GM21526 (cell line): ENCODE results near the gene LSM14A.
"Not testable (repeated sequence)": the region's sequence is repeated elsewhere in the genome, so short reads cannot be mapped to it uniquely, and the experiment has no call there.

ENCODE experiments used
- ATAC-seq: cut with Tn5 transposase; IDR thresholded peaks from one replicate; pipeline ENCODE4 v1.9.1; 2021; ENCODE audit warnings: moderate library complexity; ENCODE audit not compliant: unreplicated experiment, low FRiP score

The LSM14A gene

DNA sequence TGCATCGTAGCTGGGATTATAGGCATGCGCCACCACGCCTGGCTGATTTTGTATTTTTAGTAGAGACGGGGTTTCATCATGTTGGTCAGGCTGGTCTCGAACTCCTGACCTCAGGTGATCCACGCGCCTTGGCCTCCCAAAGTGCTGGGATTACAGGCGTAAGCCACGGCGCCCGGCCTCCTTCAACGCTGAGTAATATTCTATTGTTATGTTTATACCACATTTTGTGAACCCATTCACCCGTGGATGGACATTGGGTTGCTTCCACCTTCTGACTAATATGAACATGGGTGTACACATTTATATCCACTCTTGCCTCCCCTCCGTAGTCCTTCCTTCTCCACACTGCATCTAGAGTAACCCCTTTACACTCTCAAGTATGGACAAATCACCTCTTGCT is 80.9 kb downstream of the LSM14A start:
- not testable (repeated sequence) for ATAC-seq

DNA sequence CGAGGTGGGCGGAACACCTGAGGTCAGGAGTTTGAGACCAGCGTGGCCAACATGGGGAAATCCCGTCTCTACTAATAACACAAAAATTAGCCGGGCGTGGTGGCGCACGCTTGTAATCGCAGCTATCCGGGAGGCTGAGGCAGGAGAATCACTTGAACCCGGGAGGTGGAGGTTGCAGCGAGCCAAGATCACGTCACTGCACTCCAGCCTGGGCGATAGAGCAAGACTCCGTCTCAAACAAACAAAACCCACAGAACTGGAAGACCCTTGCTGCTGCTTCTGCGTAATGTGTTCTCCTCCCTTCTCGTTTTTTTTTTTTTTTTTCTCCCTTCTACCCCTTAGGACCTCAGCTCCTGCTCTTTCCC is 81.4 kb downstream of the LSM14A start:
- not testable (repeated sequence) for ATAC-seq

DNA sequence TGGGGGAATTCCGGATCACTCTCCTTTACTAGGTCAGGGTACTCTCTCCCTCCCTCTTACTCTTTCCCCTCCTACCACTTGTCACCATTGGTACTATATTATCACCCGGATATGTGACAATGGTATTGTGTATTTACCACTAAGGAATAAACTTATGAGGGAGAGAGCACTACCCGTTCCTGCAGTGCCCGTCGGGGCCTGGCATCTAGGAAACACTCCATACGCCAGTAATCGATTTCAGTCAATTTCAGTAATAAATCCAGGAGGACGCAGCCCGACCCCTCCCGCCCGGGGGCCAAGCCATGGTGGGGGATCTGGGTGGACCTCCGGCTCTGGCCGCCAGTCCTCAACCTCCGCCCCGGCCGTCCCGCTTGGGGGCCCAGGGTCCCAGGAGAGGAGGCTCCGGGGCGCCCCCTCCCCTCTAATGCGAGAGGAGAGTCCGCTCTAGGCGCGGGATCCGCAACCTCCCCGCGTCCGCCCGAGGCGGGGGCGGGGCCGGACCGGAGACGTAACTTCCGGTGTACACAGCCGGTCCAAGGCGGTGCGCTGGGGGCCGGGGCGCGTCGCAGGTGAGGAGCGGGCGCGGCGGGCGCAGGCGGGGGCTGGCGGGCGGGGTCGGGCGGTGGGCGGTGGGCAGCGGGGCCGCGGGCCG is 81.9 kb downstream of the LSM14A start, which contains the start of gene GARRE1:
Gene GARRE1 (plus strand): TSS at position 509 of the 652 bp plus-strand sequence. CDS start 45,920 bp downstream, outside the sequence.
- peak; percentile 81 for ATAC-seq

DNA sequence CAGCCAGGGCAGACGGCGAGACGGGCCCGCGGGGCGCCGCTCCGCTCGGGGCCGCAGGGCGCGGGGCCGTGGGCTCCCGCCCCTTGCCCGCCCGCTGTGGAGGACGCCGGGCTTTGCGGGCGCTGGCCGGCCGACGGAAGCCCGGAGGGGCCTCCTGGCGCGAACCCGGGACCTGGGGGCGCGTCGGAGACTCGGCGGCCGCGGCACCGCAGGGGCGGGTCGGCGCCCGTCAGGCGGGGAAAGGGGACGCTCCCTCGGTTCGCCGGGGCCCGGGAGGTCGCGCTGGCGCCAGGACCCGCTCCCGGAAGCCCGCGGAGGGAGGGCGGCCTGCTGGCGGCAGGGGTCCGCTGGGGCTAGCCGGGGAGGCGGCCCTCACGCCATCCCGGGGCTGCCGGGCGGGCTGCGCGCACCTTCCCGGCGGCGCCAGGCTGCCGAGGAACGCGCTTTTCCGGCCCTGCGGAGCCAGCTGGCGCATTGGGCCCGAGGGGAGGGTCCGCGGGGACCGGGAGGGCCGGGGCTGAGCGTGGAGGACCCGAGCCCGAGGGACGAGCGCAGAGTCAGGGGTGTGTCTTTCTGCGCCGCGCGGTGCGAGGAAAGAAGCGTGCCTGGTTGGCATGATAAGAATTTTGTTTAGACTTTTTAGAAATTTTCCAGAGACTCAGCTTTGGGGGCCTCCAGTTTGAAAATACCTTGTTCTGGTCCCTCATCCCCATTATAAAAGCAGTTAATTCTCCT is 82.6 kb downstream of the LSM14A start:
- peak; percentile 49 for ATAC-seq

DNA sequence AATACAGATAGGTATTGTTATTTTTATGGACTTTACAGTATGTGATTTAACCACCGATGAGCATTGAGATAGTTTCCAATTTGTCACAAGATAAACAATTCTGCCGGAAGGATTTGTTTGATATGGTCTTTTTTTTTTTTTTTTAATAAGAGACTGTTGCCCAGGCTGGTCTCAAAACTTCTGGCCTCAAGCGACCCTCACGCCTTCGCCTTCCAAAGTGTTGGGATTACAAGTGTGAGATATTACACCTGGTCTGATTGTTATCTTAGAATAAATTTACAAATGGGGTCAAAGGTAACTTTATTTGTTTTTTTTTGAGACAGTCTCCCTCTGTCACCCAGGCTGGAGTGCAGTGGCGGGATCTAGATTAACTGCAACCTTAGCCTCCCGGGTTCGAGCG is 83.2 kb downstream of the LSM14A start:
- no peak for ATAC-seq

DNA sequence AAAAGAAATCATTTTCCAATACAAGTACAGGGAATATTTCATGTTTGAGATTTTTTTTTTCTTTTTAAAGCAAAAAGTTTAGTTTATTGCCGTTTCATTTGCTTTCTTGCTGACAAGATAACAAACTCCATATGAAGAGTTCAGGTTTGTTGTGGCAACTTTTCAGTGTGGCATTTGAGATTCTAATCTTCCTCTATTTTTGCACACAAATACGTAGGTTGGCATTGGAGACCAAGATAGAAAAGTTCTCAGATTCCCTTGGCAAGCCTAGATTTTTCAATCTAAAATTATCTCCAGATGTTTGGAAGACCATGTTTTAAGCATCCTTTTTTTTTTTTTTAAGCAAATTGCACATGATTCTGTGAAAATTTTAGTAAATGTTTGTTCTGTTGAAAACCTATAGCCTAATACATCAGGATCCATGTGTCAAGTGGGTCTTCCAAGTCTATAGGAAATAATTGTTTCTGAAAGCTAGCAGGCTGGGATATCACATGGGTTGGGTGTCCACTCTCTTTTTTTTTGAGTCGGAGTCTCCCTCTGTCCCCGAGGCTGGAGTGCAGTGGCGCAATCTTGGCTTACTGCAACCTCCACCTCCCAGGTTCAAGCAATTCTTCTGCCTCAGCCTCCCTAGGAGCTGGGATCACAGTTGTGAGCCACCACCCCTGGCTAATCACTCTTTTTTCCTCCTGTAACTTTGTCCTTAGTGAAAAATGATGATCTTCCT is 84.7 kb downstream of the LSM14A start:
- ATAC-seq: no peak

DNA sequence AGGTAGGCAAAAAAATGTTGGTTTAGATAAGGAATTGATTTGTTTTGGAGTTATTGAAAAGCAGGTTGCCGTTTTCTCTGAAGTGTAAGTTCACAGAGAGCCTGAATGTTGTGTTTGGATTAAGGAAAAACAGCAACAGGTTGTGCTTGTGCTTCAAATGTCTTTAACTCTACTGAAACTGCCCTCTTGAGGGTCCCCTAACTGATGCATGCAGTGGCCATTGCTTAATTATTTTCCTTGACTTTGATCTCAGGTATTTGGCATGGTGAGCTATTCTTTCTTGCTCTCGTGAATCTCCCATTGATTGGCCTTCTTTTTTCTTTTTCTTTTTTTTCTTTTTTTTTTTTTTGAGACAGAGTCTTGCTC is 85.2 kb downstream of the LSM14A start:
- no peak for ATAC-seq

DNA sequence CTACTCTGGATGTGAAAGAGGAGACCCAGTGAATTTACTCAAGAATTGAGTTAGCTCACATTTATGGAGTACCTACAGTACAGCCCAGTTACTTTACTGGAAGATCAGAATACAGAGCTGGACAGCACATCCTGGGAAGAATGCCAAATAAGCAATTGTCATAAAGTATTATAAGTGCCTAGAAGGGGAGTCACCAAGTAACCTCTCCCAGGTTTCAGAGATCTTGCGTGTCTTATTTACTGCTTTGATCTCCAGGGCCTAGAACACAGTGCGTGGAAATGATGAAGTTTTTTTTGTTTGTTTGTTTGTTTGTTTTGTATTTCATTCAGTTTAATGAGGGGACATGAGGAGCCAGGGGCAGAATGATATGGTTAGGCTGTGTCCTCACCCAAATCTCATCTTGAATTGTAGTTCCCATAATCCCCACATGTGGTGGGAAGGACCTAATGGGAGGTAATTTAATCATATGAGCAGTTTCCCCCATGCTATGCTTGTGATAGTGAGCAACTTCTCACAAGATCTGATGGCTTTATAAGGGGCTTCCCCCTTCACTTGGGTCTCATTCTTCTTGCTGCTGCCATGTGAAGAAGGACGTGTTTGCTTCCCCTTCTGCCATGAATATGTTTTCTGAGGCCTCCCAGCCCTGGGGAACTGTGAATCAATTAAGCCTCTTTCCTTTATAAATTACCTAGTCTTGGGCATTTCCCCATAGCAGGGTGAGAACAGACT is 87.2 kb downstream of the LSM14A start:
- no peak for ATAC-seq

DNA sequence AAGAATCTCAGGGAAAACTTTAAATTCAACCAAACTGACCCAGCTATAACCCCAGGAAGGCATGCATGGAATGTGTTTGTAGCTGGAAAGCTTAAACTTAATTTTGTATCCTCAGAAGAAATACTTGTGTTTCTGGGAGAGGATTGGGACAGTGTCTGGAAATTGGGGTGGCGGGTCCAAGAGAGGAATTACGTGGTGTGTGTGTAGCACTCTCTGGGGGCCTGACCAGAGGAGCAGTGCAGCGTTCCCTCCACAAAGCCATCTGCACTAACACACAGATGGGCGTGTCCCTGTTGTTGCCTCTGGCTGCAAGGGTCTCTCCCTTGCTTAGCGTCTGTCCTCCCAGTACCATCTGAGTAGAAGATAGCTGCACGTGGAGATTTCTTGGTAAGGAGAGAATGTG is 88.5 kb downstream of the LSM14A start:
- no peak for ATAC-seq

DNA sequence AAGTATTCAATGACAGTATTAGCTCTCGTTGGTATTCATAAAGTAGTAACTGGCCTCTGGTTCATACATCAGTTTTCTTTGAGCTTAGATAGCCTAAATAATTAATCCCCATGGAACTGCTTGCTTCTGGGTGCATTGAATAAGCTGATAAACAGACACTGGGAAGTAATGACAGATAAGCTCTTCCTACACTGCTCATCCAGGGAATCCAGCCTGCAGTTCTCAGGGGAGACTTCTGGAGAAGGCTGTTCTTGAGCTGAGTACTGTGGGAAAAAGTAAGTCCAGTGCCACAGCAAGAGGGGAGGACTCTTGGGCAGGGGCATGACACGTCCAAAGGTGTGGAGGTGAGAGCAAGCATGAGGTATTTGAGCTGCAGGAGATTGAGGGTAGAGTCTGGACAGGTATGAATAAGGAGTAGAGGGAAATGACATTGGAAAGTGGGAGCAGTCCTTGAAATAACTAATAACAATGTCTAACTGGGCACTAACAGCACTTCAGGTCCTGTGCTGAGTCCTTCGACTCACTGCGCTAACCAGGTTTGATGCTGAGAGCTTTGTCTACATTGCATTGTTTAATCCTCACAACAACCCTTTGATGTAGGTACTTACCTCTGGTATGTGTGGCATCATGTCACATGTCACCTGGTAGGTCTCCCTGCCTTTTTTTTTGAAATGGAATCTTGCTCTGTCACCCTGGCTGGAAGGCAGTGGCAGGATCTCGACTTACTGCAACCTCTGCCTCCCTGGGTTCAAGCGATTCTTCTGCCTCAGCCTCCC is 89.2 kb downstream of the LSM14A start:
- ATAC-seq: no peak

DNA sequence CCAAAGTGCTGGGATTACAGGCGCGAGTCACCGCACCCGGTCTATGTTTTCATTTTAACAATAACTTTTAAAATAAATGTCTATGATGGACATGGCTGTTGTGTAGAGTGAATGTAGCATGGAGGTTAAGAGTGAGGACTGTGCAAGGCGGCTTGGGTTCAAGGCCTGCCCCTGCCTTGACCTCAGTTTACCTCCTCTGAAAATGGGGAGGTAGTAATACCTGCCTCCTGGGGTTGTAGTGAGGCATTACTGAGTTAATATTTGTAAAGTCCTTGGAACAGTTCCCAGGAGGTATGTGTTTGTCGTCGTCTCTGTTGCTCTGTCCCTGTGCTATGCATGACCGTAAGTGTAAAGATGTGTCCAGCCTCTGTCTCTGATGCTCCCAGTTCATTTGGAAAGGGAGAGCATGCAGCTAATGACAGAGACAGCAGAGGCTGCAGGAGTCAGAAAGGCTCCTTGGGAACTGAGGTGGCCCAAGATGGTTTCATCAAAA is 91.5 kb downstream of the LSM14A start:
- no peak for ATAC-seq

DNA sequence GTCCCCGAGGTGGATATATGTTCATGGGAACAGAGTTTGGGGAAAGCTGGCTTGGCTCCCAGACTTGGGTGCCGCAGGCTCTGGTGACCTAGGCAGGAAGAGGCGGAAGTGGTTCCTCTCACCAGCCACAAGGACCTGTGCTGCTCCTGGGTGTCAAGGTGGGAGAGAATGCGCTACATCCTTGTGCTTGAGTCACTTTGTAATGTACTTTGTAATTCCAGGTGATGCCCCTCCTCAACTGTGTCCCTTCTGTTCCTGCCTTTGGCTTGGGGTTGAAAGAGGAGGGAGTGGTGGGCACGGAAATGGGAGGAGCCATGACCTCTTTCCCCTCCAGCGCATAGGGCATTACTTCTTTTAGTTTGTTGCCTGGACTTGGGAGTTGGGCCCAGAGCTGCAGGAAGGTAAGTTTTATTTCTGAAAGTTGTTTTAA is 92.9 kb downstream of the LSM14A start:
- ATAC-seq: no peak

DNA sequence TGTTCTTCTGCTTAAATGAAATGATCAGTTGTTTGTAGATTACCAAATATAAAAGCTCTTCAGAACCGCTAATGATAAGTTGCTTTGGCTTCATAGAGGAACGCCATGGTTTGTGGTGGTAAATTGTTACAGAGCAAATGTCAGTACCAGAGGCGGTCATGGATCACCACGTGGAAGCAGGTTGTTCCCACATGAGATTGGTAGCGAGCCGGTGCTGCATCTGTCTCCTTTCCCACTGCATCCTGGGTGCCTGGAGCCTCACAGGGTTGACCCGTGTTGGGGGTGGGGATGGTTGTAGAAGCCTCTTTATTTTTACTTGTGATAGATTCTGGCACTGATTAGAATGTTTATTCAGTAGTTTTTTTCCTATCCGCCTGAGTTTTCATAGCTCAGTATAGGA is 96.8 kb downstream of the LSM14A start:
- ATAC-seq: no peak

DNA sequence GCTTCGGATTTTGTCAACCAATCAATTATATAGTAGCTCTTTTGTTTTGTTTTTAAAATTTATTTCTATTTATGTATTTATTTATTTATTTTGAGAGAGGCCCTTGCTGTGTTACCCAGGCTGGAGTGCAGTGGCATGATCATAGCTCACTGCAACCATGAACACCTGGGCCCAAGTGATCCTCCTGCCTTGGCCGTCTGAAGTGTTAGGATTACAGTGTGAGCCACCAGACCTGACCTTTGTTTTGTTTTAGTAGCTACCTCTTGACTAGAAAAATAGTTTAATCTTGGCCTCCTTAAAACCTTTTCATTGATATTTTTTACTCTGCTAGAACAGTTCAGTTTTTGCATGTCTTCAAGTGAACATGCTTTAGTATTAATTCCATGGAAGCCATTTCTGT is 97.2 kb downstream of the LSM14A start:
- ATAC-seq: no peak

DNA sequence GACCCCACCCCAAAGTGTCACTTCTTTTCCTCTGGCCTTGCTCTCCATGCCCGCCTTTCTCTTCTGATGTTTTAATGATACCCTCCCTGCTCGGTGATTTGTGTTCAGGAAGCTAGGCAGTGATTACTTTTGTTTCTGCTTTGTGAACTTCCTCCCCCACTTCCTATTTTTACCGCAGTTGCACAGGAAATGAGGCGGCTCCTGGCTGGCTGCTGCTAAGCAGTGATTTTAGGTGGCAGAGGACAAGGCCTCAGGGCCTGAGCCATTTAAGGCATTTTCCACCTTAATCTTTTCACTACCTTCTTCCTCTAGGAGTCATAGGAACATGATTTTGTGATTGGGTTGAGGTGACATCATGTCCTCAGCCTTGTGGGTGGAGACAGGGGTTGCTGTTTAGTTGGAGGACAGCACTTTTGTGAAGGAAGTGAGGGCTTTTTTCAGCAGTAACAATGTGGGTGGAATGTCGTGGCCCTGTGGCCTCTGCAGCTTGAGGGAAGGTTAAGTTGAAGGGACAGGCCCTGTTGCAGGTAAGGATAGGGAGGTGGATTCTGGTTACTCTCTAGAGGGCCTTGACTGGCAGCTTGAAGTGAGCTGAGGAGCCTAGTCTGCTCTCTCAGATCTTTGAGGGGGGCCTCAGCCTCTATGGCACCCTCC is 97.8 kb downstream of the LSM14A start:
- peak; percentile 58 for ATAC-seq

DNA sequence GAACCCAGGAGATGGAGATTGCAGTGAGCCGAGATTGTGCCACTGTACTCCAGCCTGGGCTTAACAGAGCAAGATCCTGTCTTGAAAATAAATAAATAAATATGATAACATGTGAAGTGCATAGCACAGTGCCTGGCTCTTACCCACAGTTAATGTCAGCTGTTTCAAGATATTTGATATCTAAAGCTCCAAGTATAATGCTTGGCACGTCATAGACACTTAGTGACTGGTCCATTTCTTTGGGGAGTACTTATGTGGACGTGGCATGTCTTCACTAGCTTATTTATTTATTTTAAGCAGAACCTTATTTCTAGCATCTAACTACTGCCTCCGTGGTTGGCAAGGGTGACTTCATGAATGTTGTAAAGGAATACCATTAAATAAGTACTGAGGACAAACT is 100.8 kb downstream of the LSM14A start:
- ATAC-seq: no peak

DNA sequence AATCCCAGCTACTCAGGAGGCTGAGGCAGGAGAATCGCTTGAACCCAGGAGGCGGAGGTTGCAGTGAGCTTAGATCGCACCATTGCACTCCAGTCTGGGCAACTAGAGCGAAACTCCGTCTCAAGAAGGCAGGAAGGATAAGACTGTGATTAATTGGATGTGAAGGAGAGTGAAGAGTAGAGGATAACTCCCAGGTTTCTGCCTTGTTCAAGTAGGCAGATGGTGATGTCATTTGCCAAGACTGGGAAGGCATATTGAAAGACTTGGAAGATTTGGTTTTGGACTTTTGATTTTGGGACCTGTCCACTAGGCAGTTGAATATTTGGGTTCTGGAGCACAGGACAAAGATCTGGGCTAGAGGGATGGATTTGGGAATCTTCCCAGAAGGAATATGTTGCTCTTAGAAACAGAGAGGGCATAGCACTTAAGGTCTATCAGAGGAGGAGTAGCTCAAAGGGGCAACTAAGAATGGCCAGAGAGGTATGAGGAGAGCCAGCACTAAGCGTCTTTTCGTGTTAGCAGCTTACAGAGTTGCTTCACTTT is 102.1 kb downstream of the LSM14A start:
- no peak for ATAC-seq

DNA sequence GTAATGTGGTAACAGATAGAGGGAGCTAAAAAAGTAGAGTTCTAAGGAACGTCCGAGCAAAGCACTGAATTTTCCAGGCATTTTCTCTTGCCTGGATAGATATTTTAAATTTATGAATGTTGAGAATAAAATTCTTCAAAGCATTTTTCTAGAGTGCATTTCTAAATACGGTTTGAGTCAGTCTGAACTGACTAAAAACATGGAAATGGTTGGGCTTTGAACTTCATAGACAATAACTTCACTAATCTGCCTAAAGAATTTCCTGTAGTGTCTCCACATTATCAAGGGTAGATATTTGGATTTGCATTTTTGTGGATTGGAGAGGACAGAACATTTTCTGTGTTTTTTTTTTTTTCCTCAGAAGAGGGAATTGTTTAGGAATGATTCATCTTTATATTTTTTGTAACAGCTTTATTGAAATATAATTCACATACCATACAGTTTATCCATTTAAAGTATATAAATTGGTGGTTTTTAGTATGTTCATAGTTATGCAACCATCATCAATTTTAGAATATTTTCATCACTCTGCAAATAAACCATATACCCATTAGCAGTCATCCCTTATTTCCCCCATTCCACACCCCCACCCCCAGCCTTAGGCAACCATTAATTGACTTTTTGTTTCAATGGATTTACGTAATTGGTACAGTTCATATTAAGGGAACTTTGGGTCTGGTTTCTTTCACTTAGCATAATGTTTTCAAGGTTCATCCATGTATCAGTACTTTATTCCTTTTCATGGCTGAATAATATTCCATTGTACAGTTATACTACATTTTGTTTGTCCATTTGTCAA is 102.7 kb downstream of the LSM14A start:
- no peak for ATAC-seq
